PC-9 (cell line): ENCODE measurements around the gene TMUB1.

Source experiments
- CTCF ChIP-seq: fragments of 200-600 bp; sonication (generic); conservative IDR thresholded peaks from 2 replicates; pipeline ENCODE4 v1.6.1; 2017; ENCODE audit warnings: mixed run types, antibody characterized with exemption, mild to moderate bottlenecking, moderate library complexity
- EZH2 ChIP-seq: fragments of 200-600 bp; sonication (generic); IDR thresholded peaks from 2 replicates; pipeline ENCODE4 v1.8.0; 2017; ENCODE audit warnings: antibody characterized with exemption, low read depth

- no peak for TF ChIP-seq CTCF
- no peak for TF ChIP-seq EZH2
Observed at GRCh38 chr7:151104411-151105235, 21.3 kb upstream of the TMUB1 start.
